Fibroblast of mammary gland (primary cell): ENCODE measurements around the gene MBL2.

Experiments
- DNase-seq: peaks from one replicate; pipeline ENCODE4 v3.0.0-alpha.2; 2010; ENCODE audit warnings: low read depth
- H3K4me3 ChIP-seq: 2 replicates; pipeline ENCODE4 v1.5.1; 2011; ENCODE audit warnings: low read depth, mild to moderate bottlenecking, low read length, moderate library complexity; ENCODE audit not compliant: control insufficient read depth
- CTCF ChIP-seq: conservative IDR thresholded peaks from 2 replicates; pipeline ENCODE4 v1.5.1; 2011; ENCODE audit warnings: low read depth, low read length, inconsistent platforms; ENCODE audit not compliant: control insufficient read depth, insufficient read depth

Gene MBL2

GRCh38 chr10:52744057-52744805, 28.4 kb downstream of the MBL2 start:
- DNase-seq, result no peak
- no peak for TF ChIP-seq CTCF
- H3K4me3 ChIP-seq, result no peak overlapping the region

GRCh38 chr10:52742731-52743130, 29.9 kb downstream of the MBL2 start:
- TF ChIP-seq CTCF, result no peak
- no peak for DNase-seq
- no peak overlapping the region for H3K4me3 ChIP-seq

GRCh38 chr10:52741851-52742250, 30.7 kb downstream of the MBL2 start:
- H3K4me3 ChIP-seq, result no peak overlapping the region
- TF ChIP-seq CTCF, result no peak
- no peak for DNase-seq

GRCh38 chr10:52740913-52741675, 31.5 kb downstream of the MBL2 start:
- peak; percentile 23 for DNase-seq
- TF ChIP-seq CTCF, result peak; percentile 79
- no peak overlapping the region for H3K4me3 ChIP-seq

- TF ChIP-seq CTCF, result no peak
- H3K4me3 ChIP-seq, result no peak overlapping the region
- DNase-seq, result no peak
Observed at GRCh38 chr10:52740155-52740549, 32.4 kb downstream of the MBL2 start.

- TF ChIP-seq CTCF, result no peak
- no peak for DNase-seq
- H3K4me3 ChIP-seq, result no peak overlapping the region
Observed at GRCh38 chr10:52739380-52740154, 33.0 kb downstream of the MBL2 start.
